ENCODE data around the gene LENG8. TPM values are rescaled to one million over a fixed set of nuclear protein-coding genes. Genes with fewer than 3 reads are reported as not detected.

Gene LENG8
- total RNA-seq, 1 experiment from 2014 or later, result 148 TPM

GRCh38 chr19:54425382-54425723, 23.6 kb upstream of the LENG8 start:
- no peak for DNase-seq
- Histone ChIP-seq H2BK5ac (ENCODE audit: insufficient read length, low read length) (no peak overlapping the region), H2BK20ac (ENCODE audit: low read depth, low read length, poor library complexity, severe bottlenecking) (no peak overlapping the region), H3K23ac (ENCODE audit: insufficient read length, low read depth, low read length) (no peak overlapping the region), H3K79me1 (ENCODE audit: insufficient read depth, low read depth, low read length, poor library complexity, severe bottlenecking) (no peaks in the 10 kb centered on the region), H3K79me2 (ENCODE audit: insufficient read depth, low read length) (no peaks in the 10 kb centered on the region), H2BK15ac (ENCODE audit: low read depth, low read length) (no peak overlapping the region), H3K56ac (ENCODE audit: insufficient read length, low read depth, low read length) (no peak overlapping the region), H4K8ac (replicated peaks; ENCODE audit: insufficient read length, low read depth, low read length) (no peak overlapping the region), H2AK5ac (ENCODE audit: insufficient read length, low read length) (no peak overlapping the region), H4K91ac (ENCODE audit: insufficient read length, low read depth, low read length) (no peak overlapping the region), H3K14ac (ENCODE audit: insufficient read depth, low read length) (no peak overlapping the region), H2AFZ (ENCODE audit: low read length) (no peak overlapping the region), H3K4ac (ENCODE audit: low read depth, low read length) (no peak overlapping the region), H3K27me3 (ENCODE audit: insufficient read depth, low read length) (no peaks in the 10 kb centered on the region; the same call in 1 of the 2 replicates), H3K9me3 (ENCODE audit: control insufficient read depth, low read depth, low read length) (no peaks in the 10 kb centered on the region), H3T11ph (ENCODE audit: low read length) (no peak overlapping the region), H3K4me2 (ENCODE audit: insufficient read depth, insufficient read length, low read length) (no peak overlapping the region), H4K20me1 (ENCODE audit: control insufficient read depth, insufficient read depth, insufficient read length) (no peaks in the 10 kb centered on the region), H3K9ac (ENCODE audit: extremely low read depth, insufficient read length, low read length) (no peak overlapping the region), H3K23me2 (ENCODE audit: insufficient read length, low read depth, low read length, poor library complexity, severe bottlenecking) (peaks cover 3% of the 10 kb centered on the region), H3K18ac (ENCODE audit: insufficient read length, low read depth, low read length) (no peak overlapping the region), H3K4me1 (ENCODE audit: insufficient read depth, low read length) (no peaks in the 10 kb centered on the region; the same call in 1 of the 2 replicates), H4K5ac (ENCODE audit: insufficient read length, low read depth, low read length) (no peak overlapping the region), H3K27ac (ENCODE audit: insufficient read length, low read depth, low read length) (no peak overlapping the region), H2BK12ac (ENCODE audit: insufficient read length, low read depth, low read length) (no peak overlapping the region), H2BK120ac (ENCODE audit: low read depth, low read length, poor library complexity, severe bottlenecking) (no peak overlapping the region)
- WGBS (ENCODE audit: extremely low coverage, insufficient read length, low lambda C conversion rate), result no CpG with 5 or more reads among the region's 5 CpGs
- peaks cover 0 to 3% of the 10 kb centered on the region in 2 experiments; a peak in 1 of 5 replicates for H3K9me3 Mint-ChIP-seq
- H3K4me3 Mint-ChIP-seq, result no peak overlapping the region
- H3K27me3 Mint-ChIP-seq (ENCODE audit: low read depth), result peaks cover 75% of the 10 kb centered on the region
- peaks cover 27 to 40% of the 10 kb centered on the region in 2 experiments for H3K4me1 Mint-ChIP-seq
- TF ChIP-seq, protein P1, sequence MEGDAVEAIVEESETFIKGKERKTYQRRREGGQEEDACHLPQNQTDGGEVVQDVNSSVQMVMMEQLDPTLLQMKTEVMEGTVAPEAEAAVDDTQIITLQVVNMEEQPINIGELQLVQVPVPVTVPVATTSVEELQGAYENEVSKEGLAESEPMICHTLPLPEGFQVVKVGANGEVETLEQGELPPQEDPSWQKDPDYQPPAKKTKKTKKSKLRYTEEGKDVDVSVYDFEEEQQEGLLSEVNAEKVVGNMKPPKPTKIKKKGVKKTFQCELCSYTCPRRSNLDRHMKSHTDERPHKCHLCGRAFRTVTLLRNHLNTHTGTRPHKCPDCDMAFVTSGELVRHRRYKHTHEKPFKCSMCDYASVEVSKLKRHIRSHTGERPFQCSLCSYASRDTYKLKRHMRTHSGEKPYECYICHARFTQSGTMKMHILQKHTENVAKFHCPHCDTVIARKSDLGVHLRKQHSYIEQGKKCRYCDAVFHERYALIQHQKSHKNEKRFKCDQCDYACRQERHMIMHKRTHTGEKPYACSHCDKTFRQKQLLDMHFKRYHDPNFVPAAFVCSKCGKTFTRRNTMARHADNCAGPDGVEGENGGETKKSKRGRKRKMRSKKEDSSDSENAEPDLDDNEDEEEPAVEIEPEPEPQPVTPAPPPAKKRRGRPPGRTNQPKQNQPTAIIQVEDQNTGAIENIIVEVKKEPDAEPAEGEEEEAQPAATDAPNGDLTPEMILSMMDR (conservative IDR thresholded peaks at IDR 0.05), result no peak
- peaks cover 21 to 49% (median 47%) of the 10 kb centered on the region in 3 experiments; a peak in 6 of 7 replicates for H3K36me3 Mint-ChIP-seq (ENCODE audit: insufficient read depth in 1 of 3, low read depth in 3 of 3)
- H3K27ac Mint-ChIP-seq, result no peak overlapping the region

All from H9 (cell line).